H9 (cell line): ENCODE results near the gene ZSWIM9. TPM values are rescaled to one million over a fixed set of nuclear protein-coding genes. Genes with fewer than 3 reads are reported as not detected.

Experiments used
- DNase-seq: peaks from one replicate; pipeline ENCODE4 v3.0.0-alpha.2; 2017
- H2AFZ ChIP-seq: one replicate; pipeline ENCODE4 v1.6.1; 2013; ENCODE audit warnings: mild to moderate bottlenecking, low read length, control low read depth, moderate library complexity
- H2AK5ac ChIP-seq: 2 replicates; pipeline ENCODE4 v1.6.1; 2013; ENCODE audit warnings: low read length, control low read depth, mixed read lengths; ENCODE audit not compliant: insufficient read length
- H2BK120ac ChIP-seq: one replicate; pipeline ENCODE4 v1.6.1; 2013; ENCODE audit warnings: low read depth, mild to moderate bottlenecking, low read length, control low read depth, inconsistent platforms; ENCODE audit not compliant: poor library complexity, severe bottlenecking
- H2BK12ac ChIP-seq: 2 replicates; pipeline ENCODE4 v1.6.1; 2013; ENCODE audit warnings: low read length, control low read depth, mixed read lengths, low read depth; ENCODE audit not compliant: insufficient read length
- H2BK15ac ChIP-seq: 2 replicates; pipeline ENCODE4 v1.6.1; 2013; ENCODE audit warnings: low read depth, low read length, control low read depth
- H2BK20ac ChIP-seq: one replicate; pipeline ENCODE4 v1.6.1; 2013; ENCODE audit warnings: low read depth, mild to moderate bottlenecking, low read length, control low read depth, inconsistent platforms; ENCODE audit not compliant: poor library complexity, severe bottlenecking
- H2BK5ac ChIP-seq: 2 replicates; pipeline ENCODE4 v1.6.1; 2013; ENCODE audit warnings: low read length, control low read depth, mixed read lengths; ENCODE audit not compliant: insufficient read length
- H3K14ac ChIP-seq: 2 replicates; pipeline ENCODE4 v1.6.1; 2013; ENCODE audit warnings: low read length, control low read depth; ENCODE audit not compliant: insufficient read depth
- H3K18ac ChIP-seq: 2 replicates; pipeline ENCODE4 v1.6.1; 2013; ENCODE audit warnings: low read depth, mild to moderate bottlenecking, mixed read lengths, low read length, control low read depth; ENCODE audit not compliant: insufficient read length
- H3K23ac ChIP-seq: 2 replicates; pipeline ENCODE4 v1.6.1; 2013; ENCODE audit warnings: low read length, control low read depth, mixed read lengths, low read depth; ENCODE audit not compliant: insufficient read length
- H3K23me2 ChIP-seq: 2 replicates; pipeline ENCODE4 v1.6.1; 2013; ENCODE audit warnings: low read depth, mild to moderate bottlenecking, mixed read lengths, low read length, control low read depth; ENCODE audit not compliant: insufficient read length, poor library complexity, severe bottlenecking
- H3K27ac ChIP-seq: 2 replicates; pipeline ENCODE4 v1.5.1; 2013; ENCODE audit warnings: low read length, control low read depth, mixed read lengths, low read depth; ENCODE audit not compliant: insufficient read length
- H3K27me3 ChIP-seq: 2 replicates; pipeline ENCODE4 v1.6.1; 2013; ENCODE audit warnings: low read length, control low read depth, inconsistent platforms; ENCODE audit not compliant: insufficient read depth
- H3K4ac ChIP-seq: 2 replicates; pipeline ENCODE4 v1.6.1; 2013; ENCODE audit warnings: low read depth, mild to moderate bottlenecking, control low read depth, inconsistent platforms, low read length, moderate library complexity
- H3K4me1 ChIP-seq: 2 replicates; pipeline ENCODE4 v1.6.1; 2013; ENCODE audit warnings: low read length, control low read depth, inconsistent platforms; ENCODE audit not compliant: insufficient read depth
- H3K4me2 ChIP-seq: 2 replicates; pipeline ENCODE4 v1.6.1; 2013; ENCODE audit warnings: low read length, control low read depth, mixed read lengths; ENCODE audit not compliant: insufficient read length, insufficient read depth
- H3K56ac ChIP-seq: 2 replicates; pipeline ENCODE4 v1.6.1; 2013; ENCODE audit warnings: low read depth, mild to moderate bottlenecking, mixed read lengths, low read length, control low read depth; ENCODE audit not compliant: insufficient read length
- H3K79me1 ChIP-seq: 2 replicates; pipeline ENCODE4 v1.6.1; 2013; ENCODE audit warnings: low read depth, mild to moderate bottlenecking, moderate library complexity, low read length, control low read depth, inconsistent platforms; ENCODE audit not compliant: insufficient read depth, poor library complexity, severe bottlenecking
- H3K79me2 ChIP-seq: 2 replicates; pipeline ENCODE4 v1.6.1; 2013; ENCODE audit warnings: low read length, control low read depth, inconsistent platforms; ENCODE audit not compliant: insufficient read depth
- H3K9ac ChIP-seq: 2 replicates; pipeline ENCODE4 v1.6.1; 2013; ENCODE audit warnings: low read length, control low read depth, mixed read lengths; ENCODE audit not compliant: insufficient read length; ENCODE audit errors: extremely low read depth
- H3K9me3 ChIP-seq: one replicate; pipeline ENCODE4 v1.6.1; 2013; ENCODE audit warnings: low read depth, low read length, inconsistent platforms; ENCODE audit not compliant: control insufficient read depth
- H3T11ph ChIP-seq: one replicate; pipeline ENCODE4 v1.6.1; 2013; ENCODE audit warnings: mild to moderate bottlenecking, low read length, control low read depth, inconsistent platforms
- H4K20me1 ChIP-seq: one replicate; pipeline ENCODE4 v1.6.1; 2013; ENCODE audit not compliant: control insufficient read depth, insufficient read length, insufficient read depth
- H4K5ac ChIP-seq: 2 replicates; pipeline ENCODE4 v1.6.1; 2013; ENCODE audit warnings: low read depth, mild to moderate bottlenecking, mixed read lengths, low read length, control low read depth; ENCODE audit not compliant: insufficient read length
- H4K8ac ChIP-seq: replicated peaks from 2 replicates; pipeline ENCODE4 v1.6.1; 2013; ENCODE audit warnings: low read length, control low read depth, mixed read lengths, low read depth; ENCODE audit not compliant: insufficient read length
- H4K91ac ChIP-seq: 2 replicates; pipeline ENCODE4 v1.6.1; 2013; ENCODE audit warnings: low read depth, mild to moderate bottlenecking, moderate library complexity, mixed read lengths, low read length, control low read depth; ENCODE audit not compliant: insufficient read length
- H3K27ac Mint-ChIP-seq, 3 experiments: 2 replicates in 2 of 3; 3 replicates in 1 of 3; pipeline ENCODE4 v1.8.0; 2020 to 2021; ENCODE audit warnings: mixed read lengths in 3 of 3, mild to moderate bottlenecking in 1 of 3, moderate library complexity in 1 of 3
- H3K27me3 Mint-ChIP-seq: 2 replicates; pipeline ENCODE4 v1.8.0; 2021; ENCODE audit warnings: low read depth, mild to moderate bottlenecking, moderate library complexity, mixed read lengths
- H3K36me3 Mint-ChIP-seq, 3 experiments: 2 replicates in 2 of 3; 3 replicates in 1 of 3; pipeline ENCODE4 v1.8.0; 2020 to 2021; ENCODE audit warnings: low read depth in 3 of 3, mixed read lengths in 3 of 3; ENCODE audit not compliant: insufficient read depth in 1 of 3
- H3K4me1 Mint-ChIP-seq, 2 experiments: 2 replicates each; pipeline ENCODE4 v1.8.0; 2020; ENCODE audit warnings: mixed read lengths in 2 of 2
- H3K4me3 Mint-ChIP-seq, 2 experiments: 2 replicates in 1 of 2; 3 replicates in 1 of 2; pipeline ENCODE4 v1.8.0; 2020 to 2021; ENCODE audit warnings: mild to moderate bottlenecking in 2 of 2, mixed read lengths in 2 of 2, moderate library complexity in 1 of 2
- H3K9me3 Mint-ChIP-seq, 2 experiments: 2 replicates in 1 of 2; 3 replicates in 1 of 2; pipeline ENCODE4 v1.8.0; 2020; ENCODE audit warnings: mild to moderate bottlenecking in 2 of 2, mixed read lengths in 2 of 2, moderate library complexity in 1 of 2
- WGBS: extraction: QIAGEN DNeasy Blood & Tissue Kit; methylation state at CpG from one replicate; pipeline ENCODE4 v1.1.7; 2013; ENCODE audit warnings: missing lambda C conversion rate, low lambda C conversion rate, mixed read lengths; ENCODE audit not compliant: insufficient read length; ENCODE audit errors: extremely low coverage; 5-methylcytosine and 5-hydroxymethylcytosine counted together
- total RNA-seq: library from RNA; stranded (reverse); gene quantifications from 2 replicates; pipeline ENCODE4 v1.2.1, GENCODE V29; 2021
- TF ChIP-seq, protein P1 (sequence below): fragments of 200-600 bp; sonication (generic); conservative IDR thresholded peaks from 3 replicates; pipeline ENCODE4 v1.8.0; 2021; ENCODE audit warnings: antibody characterized with exemption, mild to moderate bottlenecking

ZSWIM9 gene
- total RNA-seq, 1 experiment from 2014 or later, result 8.9 TPM

DNA sequence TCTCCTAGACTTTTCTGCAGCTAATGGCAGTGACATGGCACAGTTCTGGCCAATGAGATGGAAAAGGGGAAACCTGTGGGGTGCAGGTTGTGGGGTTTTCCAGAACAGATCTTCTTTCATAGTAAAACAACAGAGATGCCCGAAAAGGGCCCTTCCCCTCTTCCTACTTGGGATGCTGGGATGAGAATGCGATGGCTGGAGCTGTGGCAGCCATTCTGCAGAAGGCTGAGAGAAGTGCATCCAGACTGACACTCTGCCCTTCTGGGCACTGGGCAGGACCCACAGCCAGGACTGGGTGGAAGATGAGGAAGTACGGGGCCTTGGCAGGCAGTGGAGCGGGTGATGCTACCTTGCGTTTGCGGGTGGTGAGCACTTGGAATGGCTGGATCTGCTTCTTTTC is 42.9 kb upstream of the ZSWIM9 start:
- no peak overlapping the region for H3K4me2 ChIP-seq
- no peak overlapping the region for H2AK5ac ChIP-seq
- no peak overlapping the region for H3K14ac ChIP-seq
- Mint-ChIP-seq H3K27ac (peak overlapping the region in 1 of 3 experiments; percentile 76; a peak in 1 of 7 replicates), H3K27me3 (no peaks in the 10 kb centered on the region), H3K4me1 (peaks cover 8 to 11% of the 10 kb centered on the region in 2 experiments), H3K4me3 (no peak overlapping the region), H3K36me3 (peaks cover 51 to 91% (median 82%) of the 10 kb centered on the region in 3 experiments), H3K9me3 (no peaks in the 10 kb centered on the region)
- no peak for DNase-seq
- no peak overlapping the region for H2AFZ ChIP-seq
- no peak overlapping the region for H4K8ac ChIP-seq
- no peak overlapping the region for H2BK12ac ChIP-seq
- no peaks in the 10 kb centered on the region for H3K23me2 ChIP-seq
- H3K79me1 ChIP-seq, result no peaks in the 10 kb centered on the region
- no peak overlapping the region for H3K9ac ChIP-seq
- no peak overlapping the region for H4K5ac ChIP-seq
- H4K20me1 ChIP-seq, result no peaks in the 10 kb centered on the region
- H2BK15ac ChIP-seq, result no peak overlapping the region
- H4K91ac ChIP-seq, result no peak overlapping the region
- no peak overlapping the region for H3K18ac ChIP-seq
- no peaks in the 10 kb centered on the region for H3K4me1 ChIP-seq
- H2BK120ac ChIP-seq, result no peak overlapping the region
- WGBS, result no CpG with 5 or more reads among the region's 6 CpGs
- TF ChIP-seq, protein P1, sequence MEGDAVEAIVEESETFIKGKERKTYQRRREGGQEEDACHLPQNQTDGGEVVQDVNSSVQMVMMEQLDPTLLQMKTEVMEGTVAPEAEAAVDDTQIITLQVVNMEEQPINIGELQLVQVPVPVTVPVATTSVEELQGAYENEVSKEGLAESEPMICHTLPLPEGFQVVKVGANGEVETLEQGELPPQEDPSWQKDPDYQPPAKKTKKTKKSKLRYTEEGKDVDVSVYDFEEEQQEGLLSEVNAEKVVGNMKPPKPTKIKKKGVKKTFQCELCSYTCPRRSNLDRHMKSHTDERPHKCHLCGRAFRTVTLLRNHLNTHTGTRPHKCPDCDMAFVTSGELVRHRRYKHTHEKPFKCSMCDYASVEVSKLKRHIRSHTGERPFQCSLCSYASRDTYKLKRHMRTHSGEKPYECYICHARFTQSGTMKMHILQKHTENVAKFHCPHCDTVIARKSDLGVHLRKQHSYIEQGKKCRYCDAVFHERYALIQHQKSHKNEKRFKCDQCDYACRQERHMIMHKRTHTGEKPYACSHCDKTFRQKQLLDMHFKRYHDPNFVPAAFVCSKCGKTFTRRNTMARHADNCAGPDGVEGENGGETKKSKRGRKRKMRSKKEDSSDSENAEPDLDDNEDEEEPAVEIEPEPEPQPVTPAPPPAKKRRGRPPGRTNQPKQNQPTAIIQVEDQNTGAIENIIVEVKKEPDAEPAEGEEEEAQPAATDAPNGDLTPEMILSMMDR, result no peak
- H3K9me3 ChIP-seq, result no peaks in the 10 kb centered on the region
- H3K4ac ChIP-seq, result no peak overlapping the region
- H3K56ac ChIP-seq, result no peak overlapping the region
- H3K27ac ChIP-seq, result no peak overlapping the region
- H3K27me3 ChIP-seq, result no peaks in the 10 kb centered on the region
- H3T11ph ChIP-seq, result no peak overlapping the region
- no peak overlapping the region for H3K23ac ChIP-seq
- H3K79me2 ChIP-seq, result no peaks in the 10 kb centered on the region
- no peak overlapping the region for H2BK20ac ChIP-seq
- H2BK5ac ChIP-seq, result no peak overlapping the region
